GM21737 (cell line): ENCODE measurements around the gene ANKMY2.
"Not testable (repeated sequence)": the region's sequence is repeated elsewhere in the genome, so short reads cannot be mapped to it uniquely, and the experiment has no call there.

Experiments
- ATAC-seq: cut with Tn5 transposase; IDR thresholded peaks from one replicate; pipeline ENCODE4 v1.9.1; 2021; ENCODE audit warnings: mild to moderate bottlenecking, moderate library complexity; ENCODE audit not compliant: unreplicated experiment

The ANKMY2 gene

GRCh38 chr7:16627236-16627635, 18.3 kb downstream of the ANKMY2 start:
- ATAC-seq, result no peak

GRCh38 chr7:16626388-16626787, 19.2 kb downstream of the ANKMY2 start:
- no peak for ATAC-seq

GRCh38 chr7:16619979-16620408, 25.6 kb downstream of the ANKMY2 start:
- ATAC-seq, result peak; percentile 60

GRCh38 chr7:16616542-16616941, 29.0 kb downstream of the ANKMY2 start:
- ATAC-seq, result no peak

GRCh38 chr7:16616122-16616521, 29.4 kb downstream of the ANKMY2 start:
- no peak for ATAC-seq

GRCh38 chr7:16615228-16615627, 30.3 kb downstream of the ANKMY2 start:
- ATAC-seq, result no peak

GRCh38 chr7:16611711-16612110, 33.8 kb downstream of the ANKMY2 start:
- ATAC-seq, result no peak

GRCh38 chr7:16609842-16610450, 35.6 kb downstream of the ANKMY2 start:
- peak; percentile 67 for ATAC-seq

GRCh38 chr7:16606704-16607103, 38.9 kb downstream of the ANKMY2 start:
- no peak for ATAC-seq

- ATAC-seq, result no peak
Measured at GRCh38 chr7:16604054-16604453, 41.5 kb downstream of the ANKMY2 start.

GRCh38 chr7:16603633-16604032, 41.9 kb downstream of the ANKMY2 start:
- no peak for ATAC-seq

GRCh38 chr7:16599860-16600259, 45.7 kb downstream of the ANKMY2 start:
- no peak for ATAC-seq

- ATAC-seq, result no peak
Measured at GRCh38 chr7:16598015-16598414, 47.5 kb downstream of the ANKMY2 start.

GRCh38 chr7:16595596-16595995, 50.0 kb downstream of the ANKMY2 start:
- ATAC-seq, result not testable (repeated sequence)

GRCh38 chr7:16594676-16595075, 50.9 kb downstream of the ANKMY2 start:
- ATAC-seq, result no peak

- no peak for ATAC-seq
Measured at GRCh38 chr7:16594061-16594460, 51.5 kb downstream of the ANKMY2 start.

GRCh38 chr7:16592395-16592794, 53.2 kb downstream of the ANKMY2 start:
- ATAC-seq, result no peak

GRCh38 chr7:16590424-16590823, 55.1 kb downstream of the ANKMY2 start:
- no peak for ATAC-seq

- no peak for ATAC-seq
Measured at GRCh38 chr7:16589881-16590280, 55.7 kb downstream of the ANKMY2 start.

GRCh38 chr7:16587790-16588189, 57.8 kb downstream of the ANKMY2 start:
- ATAC-seq, result no peak

GRCh38 chr7:16587129-16587528, 58.4 kb downstream of the ANKMY2 start:
- ATAC-seq, result no peak

- ATAC-seq, result no peak
Measured at GRCh38 chr7:16586081-16586874, 59.3 kb downstream of the ANKMY2 start.
